ENCODE measurements around the gene KDM6B. TPM values are rescaled to one million over a fixed set of nuclear protein-coding genes. Genes with fewer than 3 reads are reported as not detected.

Gene KDM6B
- polyA plus RNA-seq, 1 donor from 2014 or later: 2.5 TPM

DNA sequence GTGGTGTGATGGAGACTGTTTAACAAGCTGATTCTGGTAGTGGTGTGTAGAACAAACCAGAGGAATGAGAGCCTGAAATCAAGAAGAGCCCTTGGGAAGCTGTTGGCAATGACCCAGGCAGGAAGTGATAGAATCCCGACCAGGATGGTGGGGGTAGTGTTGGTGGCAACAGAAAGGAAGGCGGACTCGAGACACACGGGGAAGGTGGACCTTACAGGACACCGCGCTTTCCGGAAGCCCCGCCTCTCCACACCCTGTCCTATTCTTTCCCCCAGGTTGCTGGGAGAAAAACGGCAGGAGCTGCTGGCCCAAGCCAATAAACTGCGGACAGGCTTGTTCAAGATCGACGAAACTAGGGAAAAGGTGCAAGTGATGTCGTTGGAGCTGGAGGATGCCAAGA is 30.0 kb upstream of the KDM6B start:
- H2AFZ ChIP-seq (ENCODE audit: low read depth, low read length): no peak overlapping the region

DNA sequence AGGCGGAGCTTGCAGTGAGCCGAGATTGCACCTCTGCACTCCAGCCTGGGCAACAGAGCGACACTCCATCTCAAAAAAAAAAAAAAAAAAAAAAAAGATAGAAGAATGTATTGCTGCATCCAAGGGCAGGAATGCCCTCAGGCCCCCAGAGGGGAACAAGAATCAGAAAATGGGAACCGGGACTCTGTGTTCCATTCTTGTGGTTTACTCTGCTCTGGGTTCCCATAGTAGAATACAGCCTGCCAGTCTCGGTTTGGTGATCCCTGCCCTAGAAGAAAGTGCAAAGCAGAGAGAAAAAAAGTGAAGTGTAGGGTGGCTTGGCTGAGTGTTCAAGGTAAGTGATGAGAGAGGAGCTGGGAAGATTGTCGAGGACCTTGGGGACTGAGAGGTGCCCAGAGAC is 27.4 kb upstream of the KDM6B start:
- H3K9ac ChIP-seq (ENCODE audit: low read length): no peak overlapping the region
- H3F3A ChIP-seq (ENCODE audit: insufficient read depth, low read length, poor library complexity, severe bottlenecking): no peaks in the 10 kb centered on the region
- no peaks in the 10 kb centered on the region for H3K9me2 ChIP-seq (ENCODE audit: insufficient read depth, low read length)
- no peaks in the 10 kb centered on the region for H4K20me1 ChIP-seq (ENCODE audit: insufficient read depth)
- H3K36me3 ChIP-seq (ENCODE audit: insufficient read depth, low read length): no peaks in the 10 kb centered on the region
- H3K9me3 ChIP-seq (ENCODE audit: low read length): no peaks in the 10 kb centered on the region
- no peak overlapping the region for H3K27ac ChIP-seq (ENCODE audit: low read length)
- no peak overlapping the region for H3K4me3 ChIP-seq (ENCODE audit: low read length)
- no peaks in the 10 kb centered on the region for H3K27me3 ChIP-seq (ENCODE audit: insufficient read depth, low read depth, low read length)
- H2AFZ ChIP-seq (ENCODE audit: low read depth, low read length): no peak overlapping the region
- H3K79me2 ChIP-seq (replicated peaks; ENCODE audit: insufficient read depth, low read length): no peaks in the 10 kb centered on the region
- TF ChIP-seq POLR2AphosphoS5 (IDR thresholded peaks at IDR 0.05) (no peak), TAF1 (IDR thresholded peaks at IDR 0.05; ENCODE audit: low read depth) (no peak), SMC3 (conservative IDR thresholded peaks at IDR 0.05; ENCODE audit: poor library complexity) (no peak), EZH2 (IDR thresholded peaks at IDR 0.05; ENCODE audit: borderline replicate concordance, insufficient read depth, low read length, poor library complexity, severe bottlenecking) (no peak), EP300 (conservative IDR thresholded peaks at IDR 0.05; ENCODE audit: poor library complexity, severe bottlenecking) (no peak), MXI1 (conservative IDR thresholded peaks at IDR 0.05; ENCODE audit: poor library complexity, severe bottlenecking) (no peak), RAD21 (conservative IDR thresholded peaks at IDR 0.05) (no peak)
- TF ChIP-seq, protein P1, sequence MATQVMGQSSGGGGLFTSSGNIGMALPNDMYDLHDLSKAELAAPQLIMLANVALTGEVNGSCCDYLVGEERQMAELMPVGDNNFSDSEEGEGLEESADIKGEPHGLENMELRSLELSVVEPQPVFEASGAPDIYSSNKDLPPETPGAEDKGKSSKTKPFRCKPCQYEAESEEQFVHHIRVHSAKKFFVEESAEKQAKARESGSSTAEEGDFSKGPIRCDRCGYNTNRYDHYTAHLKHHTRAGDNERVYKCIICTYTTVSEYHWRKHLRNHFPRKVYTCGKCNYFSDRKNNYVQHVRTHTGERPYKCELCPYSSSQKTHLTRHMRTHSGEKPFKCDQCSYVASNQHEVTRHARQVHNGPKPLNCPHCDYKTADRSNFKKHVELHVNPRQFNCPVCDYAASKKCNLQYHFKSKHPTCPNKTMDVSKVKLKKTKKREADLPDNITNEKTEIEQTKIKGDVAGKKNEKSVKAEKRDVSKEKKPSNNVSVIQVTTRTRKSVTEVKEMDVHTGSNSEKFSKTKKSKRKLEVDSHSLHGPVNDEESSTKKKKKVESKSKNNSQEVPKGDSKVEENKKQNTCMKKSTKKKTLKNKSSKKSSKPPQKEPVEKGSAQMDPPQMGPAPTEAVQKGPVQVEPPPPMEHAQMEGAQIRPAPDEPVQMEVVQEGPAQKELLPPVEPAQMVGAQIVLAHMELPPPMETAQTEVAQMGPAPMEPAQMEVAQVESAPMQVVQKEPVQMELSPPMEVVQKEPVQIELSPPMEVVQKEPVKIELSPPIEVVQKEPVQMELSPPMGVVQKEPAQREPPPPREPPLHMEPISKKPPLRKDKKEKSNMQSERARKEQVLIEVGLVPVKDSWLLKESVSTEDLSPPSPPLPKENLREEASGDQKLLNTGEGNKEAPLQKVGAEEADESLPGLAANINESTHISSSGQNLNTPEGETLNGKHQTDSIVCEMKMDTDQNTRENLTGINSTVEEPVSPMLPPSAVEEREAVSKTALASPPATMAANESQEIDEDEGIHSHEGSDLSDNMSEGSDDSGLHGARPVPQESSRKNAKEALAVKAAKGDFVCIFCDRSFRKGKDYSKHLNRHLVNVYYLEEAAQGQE (IDR thresholded peaks at IDR 0.05; ENCODE audit: borderline replicate concordance): no peak
- TF ChIP-seq, protein P2, sequence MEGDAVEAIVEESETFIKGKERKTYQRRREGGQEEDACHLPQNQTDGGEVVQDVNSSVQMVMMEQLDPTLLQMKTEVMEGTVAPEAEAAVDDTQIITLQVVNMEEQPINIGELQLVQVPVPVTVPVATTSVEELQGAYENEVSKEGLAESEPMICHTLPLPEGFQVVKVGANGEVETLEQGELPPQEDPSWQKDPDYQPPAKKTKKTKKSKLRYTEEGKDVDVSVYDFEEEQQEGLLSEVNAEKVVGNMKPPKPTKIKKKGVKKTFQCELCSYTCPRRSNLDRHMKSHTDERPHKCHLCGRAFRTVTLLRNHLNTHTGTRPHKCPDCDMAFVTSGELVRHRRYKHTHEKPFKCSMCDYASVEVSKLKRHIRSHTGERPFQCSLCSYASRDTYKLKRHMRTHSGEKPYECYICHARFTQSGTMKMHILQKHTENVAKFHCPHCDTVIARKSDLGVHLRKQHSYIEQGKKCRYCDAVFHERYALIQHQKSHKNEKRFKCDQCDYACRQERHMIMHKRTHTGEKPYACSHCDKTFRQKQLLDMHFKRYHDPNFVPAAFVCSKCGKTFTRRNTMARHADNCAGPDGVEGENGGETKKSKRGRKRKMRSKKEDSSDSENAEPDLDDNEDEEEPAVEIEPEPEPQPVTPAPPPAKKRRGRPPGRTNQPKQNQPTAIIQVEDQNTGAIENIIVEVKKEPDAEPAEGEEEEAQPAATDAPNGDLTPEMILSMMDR (IDR thresholded peaks at IDR 0.05; ENCODE audit: poor library complexity, severe bottlenecking): no peak
- H3K4me2 ChIP-seq (ENCODE audit: low read length): no peak overlapping the region

More for the DNA sequence above, 30.0 kb upstream of the KDM6B start:
- no peaks in the 10 kb centered on the region for H3K79me2 ChIP-seq (replicated peaks; ENCODE audit: insufficient read depth, low read length)
- no peaks in the 10 kb centered on the region for H3F3A ChIP-seq (ENCODE audit: insufficient read depth, low read length, poor library complexity, severe bottlenecking)
- no peak overlapping the region for H3K27ac ChIP-seq (ENCODE audit: low read length)
- no peak overlapping the region for H3K4me3 ChIP-seq (ENCODE audit: low read length)
- H3K4me2 ChIP-seq (ENCODE audit: low read length): no peak overlapping the region
- H4K20me1 ChIP-seq (ENCODE audit: insufficient read depth): no peaks in the 10 kb centered on the region
- H3K9ac ChIP-seq (ENCODE audit: low read length): no peak overlapping the region
- H3K36me3 ChIP-seq (ENCODE audit: insufficient read depth, low read length): no peaks in the 10 kb centered on the region
- H3K27me3 ChIP-seq (ENCODE audit: insufficient read depth, low read depth, low read length): no peaks in the 10 kb centered on the region
- H3K9me3 ChIP-seq (ENCODE audit: low read length): no peaks in the 10 kb centered on the region
- TF ChIP-seq EZH2 (IDR thresholded peaks at IDR 0.05; ENCODE audit: borderline replicate concordance, insufficient read depth, low read length, poor library complexity, severe bottlenecking) (no peak), RAD21 (conservative IDR thresholded peaks at IDR 0.05) (no peak), POLR2AphosphoS5 (IDR thresholded peaks at IDR 0.05) (no peak), EP300 (conservative IDR thresholded peaks at IDR 0.05; ENCODE audit: poor library complexity, severe bottlenecking) (no peak), SMC3 (conservative IDR thresholded peaks at IDR 0.05; ENCODE audit: poor library complexity) (no peak), TAF1 (IDR thresholded peaks at IDR 0.05; ENCODE audit: low read depth) (no peak), MXI1 (conservative IDR thresholded peaks at IDR 0.05; ENCODE audit: poor library complexity, severe bottlenecking) (no peak)
- TF ChIP-seq, protein P2 (IDR thresholded peaks at IDR 0.05; ENCODE audit: poor library complexity, severe bottlenecking): no peak
- TF ChIP-seq, protein P1 (IDR thresholded peaks at IDR 0.05; ENCODE audit: borderline replicate concordance): no peak
- H3K9me2 ChIP-seq (ENCODE audit: insufficient read depth, low read length): no peaks in the 10 kb centered on the region

Data from neural cell (in vitro differentiated cells).